NCI-H1694 treated with DMSO at 0.1 percent for 48 hours (cell line): ENCODE results near the gene IL37.

Experiments
- DNase-seq: peaks from one replicate; lab custom pipeline; 2025; lab: John Stamatoyannopoulos, UW

Gene IL37, protein sequence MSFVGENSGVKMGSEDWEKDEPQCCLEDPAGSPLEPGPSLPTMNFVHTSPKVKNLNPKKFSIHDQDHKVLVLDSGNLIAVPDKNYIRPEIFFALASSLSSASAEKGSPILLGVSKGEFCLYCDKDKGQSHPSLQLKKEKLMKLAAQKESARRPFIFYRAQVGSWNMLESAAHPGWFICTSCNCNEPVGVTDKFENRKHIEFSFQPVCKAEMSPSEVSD

DNA sequence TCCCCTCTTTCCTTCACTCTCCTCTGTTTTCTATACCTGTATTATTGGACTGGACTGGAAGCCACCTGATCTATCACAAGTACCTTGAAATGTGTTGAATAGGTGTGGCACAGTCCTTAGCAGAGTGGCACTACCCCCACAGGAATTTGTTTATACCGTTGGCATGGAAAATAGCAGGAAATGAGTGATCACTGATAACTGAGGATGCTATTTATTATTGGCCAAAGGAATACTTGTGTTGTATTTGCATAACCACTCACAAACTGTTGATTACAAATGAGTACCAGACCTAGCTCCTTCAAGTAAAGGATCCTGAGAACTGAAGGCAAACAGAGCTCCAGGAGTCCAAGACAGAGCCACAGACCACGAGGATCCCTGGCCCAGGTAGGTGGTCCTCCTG, at the start of gene IL37:
TSS of gene IL37 (plus strand) at position 301 of the 400 bp plus-strand sequence. CDS start 1,848 bp downstream, outside the sequence.
- no peak for DNase-seq

DNA sequence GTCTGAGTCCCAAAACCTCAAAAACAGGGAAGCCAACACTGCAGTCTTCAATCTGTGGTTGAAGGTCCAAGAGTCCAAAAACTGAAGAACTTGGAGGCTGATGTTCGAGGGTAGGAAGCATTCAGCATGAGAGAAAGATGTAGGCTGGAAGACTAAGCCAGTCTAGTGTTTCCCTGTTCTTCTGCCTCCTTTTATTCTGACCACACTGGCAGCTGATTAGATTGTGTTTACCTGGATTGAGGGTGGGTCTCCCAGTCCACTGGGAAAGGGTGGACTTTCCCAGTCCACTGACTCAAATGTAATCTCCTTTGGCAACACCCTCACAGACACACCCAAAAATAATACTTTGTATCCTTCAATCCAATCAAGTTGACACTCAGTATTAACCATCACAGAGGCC, 46.9 kb upstream of the IL37 start:
- no peak for DNase-seq

DNA sequence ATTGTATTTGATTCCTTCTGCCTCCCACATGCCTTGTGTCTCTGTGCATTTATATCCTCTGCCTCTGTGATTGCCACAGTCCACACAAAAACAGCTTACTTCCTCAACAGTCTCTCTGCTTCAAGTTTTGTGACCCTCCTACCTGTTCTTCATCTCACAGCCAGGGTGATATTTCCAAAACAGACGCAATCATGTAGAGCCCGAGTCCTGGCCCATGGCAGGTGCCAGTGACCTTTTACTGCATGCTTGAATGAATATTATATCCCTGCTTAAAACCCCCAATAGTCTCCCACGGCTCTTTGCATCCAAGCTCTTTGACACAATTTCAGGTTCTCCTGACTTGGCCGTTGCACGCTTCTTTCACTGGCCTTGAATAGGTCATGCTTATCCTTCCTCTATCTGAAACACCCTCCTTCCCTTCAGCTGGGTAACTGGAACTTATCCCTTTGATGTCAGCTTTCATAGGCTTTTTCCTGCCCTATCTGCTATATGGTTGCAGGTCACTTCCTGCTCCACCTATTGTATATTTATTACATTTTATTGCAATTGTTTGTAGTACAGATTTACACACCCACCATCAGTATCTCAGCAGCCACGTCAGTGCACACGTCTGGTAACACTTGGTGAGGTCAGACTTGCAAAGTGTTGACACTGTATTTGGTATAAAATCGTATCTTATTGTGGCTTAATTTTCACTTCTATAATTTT, 44.7 kb upstream of the IL37 start:
- no peak for DNase-seq

DNA sequence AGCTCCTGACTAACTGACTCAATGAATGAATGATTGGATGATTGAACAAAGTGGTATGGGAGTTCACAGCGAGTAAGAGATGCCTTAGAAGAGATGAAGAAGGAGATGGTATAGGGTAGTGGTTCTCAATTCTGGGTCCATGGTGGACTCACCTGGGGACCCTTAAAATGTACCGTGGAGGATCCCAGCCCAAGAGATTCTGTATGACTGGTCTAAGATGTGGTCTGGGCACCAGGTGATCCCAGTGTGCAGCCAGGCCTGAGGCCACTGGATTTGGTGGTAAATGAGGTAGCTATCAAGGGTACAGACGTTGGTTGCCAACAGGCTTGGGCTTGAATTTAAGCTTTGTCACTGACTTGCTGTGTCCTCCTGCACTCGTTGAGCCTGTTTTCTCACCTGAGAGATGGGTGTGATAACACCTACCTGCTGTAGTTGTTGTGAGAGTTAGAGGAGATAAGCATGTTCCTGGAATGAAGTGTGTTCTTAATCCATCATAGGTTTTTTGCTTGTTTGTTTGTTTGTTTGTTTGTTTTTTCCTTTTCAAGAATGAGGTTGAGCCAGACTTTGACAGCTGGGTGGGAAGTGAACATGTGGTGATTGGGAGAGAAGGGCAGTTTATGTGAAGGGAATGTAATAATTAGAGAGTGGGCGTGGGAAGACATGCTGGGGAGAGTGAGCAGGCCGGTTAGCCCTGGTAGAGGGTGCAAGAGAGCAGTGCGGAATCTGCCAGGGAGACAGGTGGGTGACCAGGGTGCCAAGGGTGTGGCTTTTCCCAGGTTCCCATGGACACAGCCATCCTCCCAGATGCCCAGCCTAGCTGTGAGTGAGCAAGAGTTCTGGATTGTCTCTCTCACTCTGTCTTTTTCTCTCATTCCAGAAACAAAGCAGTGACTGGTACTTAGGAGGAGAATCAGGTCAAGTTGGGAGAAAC, 43.0 kb upstream of the IL37 start:
- DNase-seq, result no peak

DNA sequence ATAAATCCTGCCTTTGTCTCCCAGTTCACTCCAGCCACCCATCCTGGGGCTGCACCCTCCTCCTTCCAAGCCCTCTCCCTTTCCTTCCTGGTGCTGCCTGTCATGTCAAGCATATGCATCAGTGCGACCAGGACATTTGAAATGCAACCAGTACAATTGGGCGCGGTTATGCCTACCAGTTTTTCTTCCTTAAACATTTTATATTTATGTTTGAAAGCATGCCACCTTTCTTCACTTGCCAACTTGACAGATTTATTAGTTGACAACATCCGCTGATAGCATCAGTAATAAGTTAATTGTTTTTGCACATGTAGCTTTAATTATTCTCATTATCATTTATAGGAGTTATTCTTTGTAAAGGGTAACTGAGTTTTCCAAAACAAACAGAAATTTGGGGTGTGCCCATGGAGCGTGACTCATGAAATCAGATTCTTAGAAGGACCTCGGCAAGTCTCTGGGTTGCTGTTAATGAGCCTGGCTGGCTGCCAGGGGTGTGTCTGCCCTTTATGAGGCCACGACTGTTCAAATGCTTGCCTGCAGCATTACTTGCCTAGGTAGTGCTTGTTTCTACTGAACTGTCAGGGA, 41.6 kb upstream of the IL37 start:
- no peak for DNase-seq

DNA sequence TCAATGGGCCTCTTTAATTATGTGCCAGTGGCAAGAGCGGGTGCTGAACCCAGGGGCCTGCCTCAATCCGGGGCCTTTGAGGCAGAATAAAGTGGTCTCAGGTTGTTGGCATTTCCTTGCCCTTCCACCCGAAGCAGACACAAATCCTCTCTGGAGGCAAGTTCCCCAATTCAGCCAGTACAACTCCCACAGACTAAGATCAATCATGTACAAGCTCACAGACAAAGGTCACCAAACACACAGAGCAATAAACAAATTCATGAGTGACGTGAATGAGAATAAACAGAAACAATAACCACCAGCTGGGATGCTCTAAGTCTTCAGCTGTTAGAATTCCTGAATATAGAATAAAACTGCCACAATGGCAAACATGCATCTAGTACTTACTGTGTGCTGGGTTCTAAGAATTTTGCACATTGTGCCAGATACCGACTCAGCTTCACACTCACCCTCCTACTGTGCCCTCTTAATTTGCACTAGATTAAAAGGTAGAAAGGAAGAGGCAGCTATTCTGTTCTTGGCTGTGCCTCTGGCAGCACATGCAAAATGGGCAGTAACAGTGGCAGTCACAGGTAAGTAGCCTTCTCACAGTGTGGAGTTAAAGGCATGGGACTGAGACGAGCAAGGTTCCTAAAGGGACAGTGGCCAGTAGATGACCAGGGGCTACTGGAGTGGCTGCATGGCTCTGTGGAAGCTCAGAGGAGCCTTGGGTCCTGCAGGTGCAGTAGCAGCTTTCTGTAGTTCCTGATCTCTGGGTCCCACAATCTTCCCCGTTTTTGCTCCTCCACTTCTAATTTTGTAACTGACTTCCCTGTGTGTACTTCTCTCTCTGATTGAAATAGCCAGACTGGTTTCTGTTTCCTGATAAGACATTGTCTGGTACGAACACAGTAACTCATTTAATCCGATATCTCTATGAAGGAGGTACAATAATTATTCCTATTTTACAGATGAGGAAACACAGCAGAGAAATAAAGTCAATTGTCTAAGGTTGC, 39.8 kb upstream of the IL37 start:
- no peak for DNase-seq

DNA sequence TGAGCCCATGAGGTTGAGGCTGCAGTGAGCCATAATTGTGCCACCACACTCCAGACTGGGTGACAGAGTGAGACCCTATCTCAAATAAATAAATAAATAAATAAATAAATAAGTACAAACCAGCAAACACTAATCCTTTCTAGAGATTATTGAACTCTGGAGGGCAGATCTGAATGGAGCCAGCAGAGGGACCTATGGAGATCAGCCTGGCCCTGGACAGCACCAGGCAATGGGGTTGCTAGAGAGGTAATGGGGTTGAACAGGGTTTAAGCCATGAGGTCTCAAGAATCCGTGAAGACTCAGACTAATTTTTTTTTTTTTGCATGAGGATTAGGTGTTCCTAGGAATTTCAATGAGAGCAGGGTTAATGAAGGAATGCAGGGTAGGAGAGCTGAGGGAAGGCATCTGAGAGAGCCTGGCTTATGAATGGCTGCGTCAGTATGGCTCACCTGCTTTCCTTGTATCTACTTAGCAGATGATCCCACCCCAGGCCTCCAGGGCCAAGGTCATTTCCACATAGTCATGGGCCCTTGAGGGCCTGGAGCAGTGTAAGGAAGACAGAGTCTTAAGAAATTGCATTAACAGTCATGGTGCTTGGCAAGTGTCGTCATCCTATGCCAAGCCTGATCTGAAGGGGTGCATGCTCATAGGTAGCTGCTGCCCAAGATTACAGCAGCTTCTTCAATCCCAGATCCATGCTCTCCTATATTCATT, 34.6 kb upstream of the IL37 start:
- DNase-seq, result no peak

DNA sequence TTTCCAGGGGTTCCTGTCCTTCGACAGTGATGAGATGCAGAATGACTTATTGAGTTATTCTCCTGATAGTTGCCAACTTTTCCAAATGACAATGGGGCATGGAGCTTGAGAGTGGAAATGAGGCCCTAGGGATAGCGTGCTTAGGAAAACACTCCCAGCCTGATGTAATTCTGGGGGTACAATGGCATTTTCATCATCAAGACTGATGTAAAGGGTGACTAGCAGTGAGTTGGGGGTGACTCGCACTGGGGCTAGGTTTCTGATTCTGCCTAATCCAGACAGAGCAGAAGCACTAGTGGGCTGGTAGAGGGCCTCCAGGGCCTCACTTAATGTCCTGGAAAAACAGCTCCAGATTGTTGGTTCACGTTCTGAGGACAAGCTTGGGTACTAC, 34.0 kb upstream of the IL37 start:
- DNase-seq, result no peak

DNA sequence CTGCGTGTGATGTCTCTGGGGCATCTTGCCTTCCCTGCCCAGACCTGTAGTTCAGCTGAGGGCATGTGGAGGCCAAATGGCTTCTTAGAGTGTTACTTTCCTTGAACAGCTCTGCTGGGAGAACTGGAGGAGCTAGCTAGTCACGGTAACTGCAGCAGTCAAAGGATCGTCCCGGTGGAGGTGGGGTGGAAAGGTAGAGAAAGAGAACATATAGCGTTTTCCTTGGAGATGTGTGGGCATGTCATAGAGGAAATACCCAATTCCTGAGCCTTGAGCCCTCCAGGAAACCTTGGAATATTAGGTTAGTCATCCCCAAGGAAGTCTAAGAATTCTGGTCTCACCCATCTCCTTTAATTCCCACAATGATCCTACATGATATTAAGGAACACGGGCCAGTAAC, 33.5 kb upstream of the IL37 start:
- DNase-seq, result no peak

DNA sequence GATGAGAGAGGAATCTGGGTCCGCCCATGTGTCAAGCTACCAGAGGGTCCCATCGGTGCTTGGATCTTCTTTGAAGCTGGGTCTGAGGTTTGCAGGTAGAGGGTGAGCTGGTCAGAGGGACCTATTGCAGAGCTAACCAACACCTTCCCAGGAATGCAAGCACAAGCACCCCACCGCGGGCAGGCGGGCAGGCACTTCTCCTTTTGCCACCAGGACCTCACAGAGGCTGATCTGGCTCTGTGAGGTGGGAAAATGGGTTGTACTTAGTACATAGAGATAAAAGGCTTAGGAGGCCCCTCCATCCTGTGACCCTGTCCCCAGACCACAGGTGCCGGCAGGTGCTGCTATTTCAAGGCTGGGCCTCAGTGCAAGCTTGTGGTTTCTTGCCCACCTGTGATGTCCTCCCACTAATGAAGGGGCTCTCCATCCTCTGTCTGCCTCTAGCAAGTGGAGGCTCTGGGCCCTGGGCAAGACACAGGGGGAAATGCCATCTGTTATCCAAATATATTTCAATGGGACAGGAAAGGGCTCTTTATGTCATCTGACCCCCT, 31.4 kb upstream of the IL37 start:
- no peak for DNase-seq

DNA sequence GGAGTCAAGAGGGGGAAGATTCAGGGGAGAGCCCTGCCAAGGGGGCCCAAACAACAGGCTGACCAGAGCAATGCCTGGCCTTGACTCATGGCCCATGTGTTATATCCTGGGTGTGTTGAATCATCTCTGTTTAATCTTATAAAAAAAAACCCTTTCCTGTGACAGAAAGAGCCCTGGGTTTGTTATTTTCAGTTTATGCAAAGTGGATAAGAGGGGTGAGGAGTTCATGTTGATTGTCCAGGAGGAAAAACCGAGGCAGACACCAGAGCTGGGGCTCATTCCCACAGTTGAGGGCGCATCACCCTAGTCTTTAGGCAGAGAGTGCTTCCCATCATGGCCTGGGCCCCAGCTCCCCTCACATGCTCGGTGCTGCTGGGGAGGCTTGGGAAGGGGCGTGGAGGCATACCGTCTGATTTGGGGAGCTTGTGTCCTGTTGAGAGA, 30.9 kb upstream of the IL37 start:
- no peak for DNase-seq

DNA sequence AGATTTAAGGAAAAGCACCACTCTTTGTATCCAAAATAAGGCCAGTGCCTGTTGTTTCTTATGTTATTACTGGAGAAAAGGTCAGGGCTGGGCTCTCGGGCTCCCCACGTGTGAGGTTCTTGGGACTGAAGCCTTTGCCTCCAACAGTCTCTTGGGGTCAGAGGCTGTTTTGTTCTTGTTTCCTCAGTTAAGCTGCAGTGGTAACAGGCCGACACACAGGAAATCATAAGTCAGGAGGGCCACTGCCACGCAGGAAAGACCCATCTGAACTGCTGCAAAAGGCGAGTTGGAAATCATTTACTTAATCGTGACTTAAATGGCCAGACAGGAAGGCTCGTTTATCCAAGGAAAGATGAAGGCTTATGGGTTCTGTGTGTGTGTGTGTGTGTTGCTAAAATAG, 30.3 kb upstream of the IL37 start:
- no peak for DNase-seq

DNA sequence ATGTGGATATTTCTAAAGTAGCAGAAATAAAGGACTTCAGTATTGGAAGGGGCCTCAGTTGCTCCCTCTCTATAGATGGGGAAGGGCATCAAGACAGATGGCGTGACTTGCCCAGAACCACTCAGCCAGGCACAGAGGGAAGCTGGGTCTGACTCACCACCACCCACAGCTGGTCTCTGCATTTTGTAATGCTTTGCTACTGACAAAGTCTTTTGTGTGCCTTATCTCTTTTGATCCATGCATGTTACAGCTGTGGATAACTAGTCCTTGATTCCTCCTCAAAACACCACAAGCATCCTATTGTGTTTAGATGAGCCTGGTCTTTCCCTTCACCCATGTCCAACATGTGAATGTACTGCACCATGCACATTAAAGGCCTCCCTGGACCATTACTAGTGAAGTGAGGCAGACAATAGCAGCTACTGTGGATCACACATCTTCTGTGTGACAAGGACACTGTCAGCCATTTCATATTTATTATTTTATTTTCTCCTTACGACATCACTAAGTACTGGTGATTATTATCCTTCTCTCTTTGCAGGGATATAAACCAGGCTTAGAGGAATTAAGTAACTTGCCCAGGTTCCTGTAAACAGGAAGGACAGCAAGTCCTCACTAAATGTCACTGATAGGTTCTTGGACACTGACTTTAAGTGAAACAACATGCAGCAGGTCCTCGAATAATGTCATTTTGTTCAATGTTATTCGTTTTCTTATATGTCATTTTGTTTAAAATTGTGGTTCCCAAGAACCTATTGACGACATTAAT, 29.6 kb upstream of the IL37 start:
- no peak for DNase-seq

DNA sequence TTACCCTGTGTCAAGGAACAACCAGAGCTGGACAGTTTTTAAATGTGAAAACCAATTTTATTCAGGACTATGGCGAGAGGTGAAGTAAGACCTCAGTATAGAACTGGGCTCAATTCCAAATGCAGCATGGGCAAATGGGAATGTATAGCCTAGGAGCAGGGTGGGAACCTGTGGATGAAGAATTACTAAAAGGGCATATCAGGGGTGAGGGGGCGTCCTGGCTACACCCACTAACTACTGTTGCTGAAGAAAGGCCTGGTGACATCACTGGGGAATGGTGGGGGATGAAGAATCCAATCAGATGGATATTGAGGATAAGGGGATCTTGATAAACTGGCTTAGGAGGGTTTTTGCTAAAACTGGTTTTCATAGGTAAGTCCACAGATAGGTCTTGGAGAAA, 27.3 kb upstream of the IL37 start:
- DNase-seq, result no peak

DNA sequence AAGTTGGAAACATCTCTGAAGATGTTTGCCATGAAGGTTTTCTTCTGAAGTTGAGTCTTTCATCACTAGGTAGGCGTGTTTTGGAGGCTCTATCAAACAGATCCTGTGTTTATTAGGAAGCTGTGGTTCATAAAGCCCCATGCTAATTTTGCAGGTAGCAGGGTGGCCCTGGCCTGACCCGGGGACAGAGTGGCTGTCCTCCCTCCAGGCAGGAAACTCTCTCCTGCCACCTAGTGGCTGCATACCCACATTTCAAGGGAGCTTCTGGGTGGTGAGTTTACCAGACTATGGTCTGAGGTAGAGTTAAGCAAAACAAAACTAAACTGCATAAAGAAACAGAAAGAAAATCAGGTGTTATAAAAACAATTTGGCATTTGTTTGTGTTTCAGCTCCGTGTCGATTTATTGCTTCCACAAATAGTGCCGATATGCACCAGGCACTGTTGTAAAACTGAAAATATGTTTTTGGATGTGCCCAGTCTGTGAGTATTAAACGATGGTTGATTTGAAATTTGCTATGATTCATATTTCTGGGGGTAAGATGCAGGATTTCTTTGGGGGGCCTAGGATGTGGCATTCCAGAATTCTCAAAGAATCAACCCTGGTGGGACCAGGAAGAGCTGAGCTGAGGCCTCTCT, 26.0 kb upstream of the IL37 start:
- DNase-seq, result no peak

DNA sequence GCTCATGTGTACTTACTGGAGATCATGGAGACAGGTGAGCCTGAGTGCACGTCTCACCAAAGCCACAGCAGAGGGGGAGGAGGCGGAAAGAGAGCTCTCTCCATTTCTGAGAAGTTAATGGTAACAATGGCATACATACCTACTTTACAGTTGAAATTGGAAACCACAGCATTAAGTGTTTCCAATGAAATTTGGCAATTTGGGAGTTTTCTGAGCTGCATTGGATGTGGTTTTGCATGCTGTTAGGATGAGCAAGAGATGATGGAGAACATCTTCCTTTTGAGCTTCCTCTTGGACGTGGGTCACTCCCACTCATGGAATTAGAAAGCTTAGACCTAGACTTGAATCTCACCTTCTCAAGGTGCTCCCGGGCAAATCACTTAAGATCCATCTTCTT, 25.5 kb upstream of the IL37 start:
- no peak for DNase-seq

DNA sequence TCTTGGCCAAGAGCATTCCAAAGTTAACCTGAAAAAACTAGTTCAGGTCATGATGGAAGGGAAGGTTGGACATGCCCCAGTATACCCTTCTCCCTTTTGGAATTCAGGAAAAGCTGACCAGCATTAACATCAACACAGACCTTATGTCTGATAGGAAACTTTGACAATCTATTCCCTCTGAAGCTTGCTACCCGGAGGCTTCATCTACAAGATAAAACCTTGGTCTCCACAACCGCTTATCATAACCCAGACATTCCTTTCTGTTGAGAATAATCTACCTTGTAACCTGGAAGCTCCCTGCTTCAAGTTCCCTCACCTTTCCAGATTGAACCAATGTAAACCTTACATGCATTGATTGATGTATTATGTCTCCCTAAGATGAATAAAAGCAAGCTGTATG, 24.7 kb upstream of the IL37 start:
- no peak for DNase-seq

DNA sequence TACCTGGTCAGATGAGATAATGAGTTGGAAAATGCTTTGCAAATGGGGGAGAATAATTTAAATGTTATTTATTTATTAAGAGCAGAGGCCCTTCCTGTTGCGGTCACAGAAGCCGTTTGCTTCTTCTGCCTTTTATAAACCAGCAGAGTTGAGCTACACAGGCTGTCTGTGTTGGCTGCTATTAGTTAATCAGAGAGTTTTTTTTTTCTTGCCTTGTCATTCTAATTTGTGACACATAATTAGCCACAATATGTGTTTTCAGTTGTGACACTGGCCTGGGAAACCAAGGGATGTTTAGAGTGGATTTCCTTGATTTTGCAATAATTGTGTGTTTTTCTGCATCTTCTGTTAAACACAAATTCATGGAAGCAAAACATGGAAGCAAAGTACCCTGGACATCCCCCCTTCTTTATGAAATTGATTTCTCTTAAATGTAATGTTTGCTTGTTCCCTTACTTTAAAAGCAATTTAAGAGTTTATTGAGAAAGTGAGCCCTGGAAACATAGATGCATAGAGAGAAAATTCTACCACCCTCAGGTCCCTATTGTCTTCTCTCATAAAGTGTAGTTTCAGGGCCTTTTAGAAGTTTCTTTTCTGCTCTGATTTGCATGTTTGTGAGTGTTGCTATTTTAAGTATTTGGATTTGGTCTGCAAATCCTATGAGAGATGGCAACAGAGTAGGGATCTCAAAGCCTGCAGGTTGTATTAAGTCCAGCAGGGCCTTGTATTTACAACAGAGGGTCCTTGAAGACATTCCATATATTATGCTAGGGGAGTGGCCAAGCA, 22.8 kb upstream of the IL37 start:
- DNase-seq, result no peak
